Measurements from ENCODE around the gene CTSZ.
"Not testable (repeated sequence)": the region's sequence is repeated elsewhere in the genome, so short reads cannot be mapped to it uniquely, and the experiment has no call there.

CTSZ gene

DNA sequence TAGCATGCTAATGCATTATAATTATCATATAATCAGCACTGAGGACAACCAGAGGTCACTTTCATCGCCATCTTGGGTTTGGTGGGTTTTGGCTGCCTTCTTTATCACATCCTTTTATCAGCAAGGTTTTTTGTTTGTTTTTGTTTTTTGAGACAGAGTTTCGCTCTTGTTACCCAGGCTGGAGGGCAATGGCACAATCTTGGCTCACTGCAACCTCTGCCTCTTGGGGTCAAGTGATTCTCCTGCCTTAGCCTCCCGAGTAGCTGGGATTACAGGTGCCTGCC is 4.8 kb upstream of the CTSZ start:
- not testable (repeated sequence) for DNase-seq

GRCh38 chr20:59010995-59011873 is 4.2 kb upstream of the CTSZ start:
- no peak for DNase-seq

- no peak for DNase-seq
These were observed 3.4 kb upstream of the CTSZ start for GRCh38 chr20:59010321-59010994.

DNA sequence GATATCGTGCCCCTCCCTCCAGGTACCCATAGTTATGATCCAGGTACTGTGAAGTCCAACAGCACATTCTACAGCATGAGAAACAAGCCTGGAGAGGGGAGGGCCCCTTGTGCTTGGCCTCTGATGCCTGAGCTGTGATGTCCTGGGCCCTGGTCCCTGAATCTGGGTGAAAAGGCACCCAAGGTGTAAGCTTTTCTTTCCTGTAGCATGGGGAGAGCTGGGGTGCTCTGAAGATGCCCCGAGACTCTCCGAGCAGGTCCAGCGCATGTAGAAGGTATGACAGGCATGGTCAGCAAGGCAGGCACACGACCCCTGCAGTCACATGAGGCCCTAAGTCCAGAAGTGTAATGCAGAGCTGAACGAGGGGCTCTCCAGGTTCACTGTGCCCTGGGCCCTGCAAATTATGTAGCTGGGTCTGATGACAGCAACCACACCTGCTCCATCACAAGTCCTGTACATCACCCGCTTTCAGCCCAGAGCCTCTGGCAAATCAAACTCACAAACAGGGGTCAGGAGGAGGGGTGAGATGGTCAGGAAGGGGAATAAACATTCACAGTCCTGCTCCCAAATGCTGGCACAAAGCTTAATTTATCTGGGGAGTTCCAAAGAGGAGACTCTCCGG is 1.8 kb upstream of the CTSZ start:
- DNase-seq: no peak

GRCh38 chr20:59007665-59008511 is 834 bp upstream of the CTSZ start:
- DNase-seq: no peak

- no peak for DNase-seq
These were observed 739 bp downstream of the CTSZ start for GRCh38 chr20:59006167-59006863.

DNA sequence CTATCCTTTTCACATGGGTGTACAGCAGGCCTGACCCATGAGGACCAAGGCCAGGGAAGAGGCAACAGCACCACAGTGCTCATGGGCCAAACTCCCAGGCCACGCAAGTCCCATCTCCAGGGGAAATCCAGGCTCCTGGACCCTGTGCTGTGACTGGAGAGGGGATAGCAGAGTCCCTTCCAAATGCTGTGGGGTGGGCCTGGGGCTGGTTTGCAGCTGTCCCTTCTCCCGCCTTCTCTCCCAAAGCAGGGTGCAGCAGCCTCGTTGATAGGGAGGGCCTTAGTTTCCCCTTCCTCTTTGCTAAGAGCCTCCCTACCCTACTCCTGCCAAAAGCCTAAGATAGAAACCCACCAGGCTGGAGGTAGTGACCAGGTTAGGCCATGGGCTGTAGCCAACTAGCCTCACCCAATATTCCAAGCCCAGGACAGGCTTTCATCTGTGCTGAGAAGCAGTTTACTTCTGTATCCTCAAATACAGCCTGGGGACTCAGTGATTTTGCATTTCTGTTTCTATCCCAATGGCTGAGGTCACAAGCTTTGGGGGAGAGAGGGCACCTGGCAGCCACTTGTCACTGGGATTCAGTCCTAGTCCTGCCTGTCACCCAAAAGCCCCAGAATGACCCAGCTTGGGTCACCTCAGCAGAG is 1.4 kb downstream of the CTSZ start:
- DNase-seq: no peak

GRCh38 chr20:59004763-59005522 is 2.1 kb downstream of the CTSZ start:
- no peak for DNase-seq

GRCh38 chr20:59004493-59004762 is 2.6 kb downstream of the CTSZ start:
- no peak for DNase-seq

GRCh38 chr20:59003836-59004492 is 3.1 kb downstream of the CTSZ start:
- no peak for DNase-seq

DNA sequence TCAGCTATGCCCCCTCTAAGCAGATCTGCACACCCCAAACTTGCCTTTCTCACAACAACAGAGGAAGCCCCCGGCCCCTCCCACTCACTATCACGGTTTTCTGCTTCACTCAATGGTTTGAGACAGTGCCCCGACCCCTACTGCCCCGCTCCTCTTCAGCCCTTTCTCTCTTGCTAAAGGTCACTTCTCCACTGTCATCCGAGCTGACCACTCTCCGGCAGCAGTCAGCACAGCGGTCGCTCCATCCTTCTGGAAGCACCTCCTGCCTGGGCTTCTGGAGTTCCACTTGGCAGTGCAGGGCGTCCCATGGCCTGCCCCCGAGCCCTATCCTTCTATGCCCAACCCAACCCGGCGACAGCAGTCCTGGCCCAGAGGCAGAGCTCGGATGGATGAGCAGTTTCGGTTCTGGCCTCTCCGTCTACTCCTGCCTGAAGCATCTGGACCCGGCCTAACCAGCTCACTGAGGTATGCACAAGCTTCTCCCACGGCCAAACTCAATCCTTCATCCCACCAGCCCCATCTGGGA is 4.1 kb downstream of the CTSZ start:
- no peak for DNase-seq

- DNase-seq: no peak
These were observed 4.7 kb downstream of the CTSZ start for GRCh38 chr20:59002388-59002787.

DNA sequence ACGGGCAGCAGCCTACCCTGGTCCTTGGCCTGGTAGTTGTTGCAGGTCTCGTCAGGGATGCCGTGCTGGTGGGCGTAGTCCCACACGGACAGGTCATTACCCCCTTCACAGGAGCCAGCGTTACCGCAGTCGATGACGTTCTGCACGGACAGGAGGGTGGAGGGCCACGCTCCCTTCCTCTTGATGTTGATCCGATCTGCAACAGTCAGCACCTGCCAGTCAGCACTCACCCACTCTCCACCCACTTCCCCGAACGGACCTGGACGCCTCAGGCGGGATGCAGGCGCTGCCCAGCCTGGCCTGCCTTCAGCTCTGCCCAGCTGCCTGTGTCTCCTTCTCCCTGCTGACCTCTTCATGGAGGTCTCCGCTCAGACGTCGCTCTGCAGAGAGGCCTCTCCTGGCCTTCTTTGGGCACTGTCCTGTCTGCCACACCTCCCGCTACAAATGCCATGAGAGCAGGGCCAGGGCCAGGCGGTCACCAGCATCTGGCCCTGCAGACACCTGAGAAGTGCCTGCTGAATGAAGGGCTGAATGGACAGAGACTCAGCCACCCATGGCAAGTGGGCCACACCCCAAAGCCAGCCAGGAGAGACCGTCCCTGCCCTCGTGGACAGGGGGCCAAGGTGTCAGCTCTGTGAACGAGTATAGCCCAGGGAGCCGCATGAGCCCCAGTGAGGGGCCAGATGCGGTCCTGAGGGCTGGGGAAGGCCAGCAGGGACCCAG is 5.4 kb downstream of the CTSZ start:
- DNase-seq: no peak

DNA sequence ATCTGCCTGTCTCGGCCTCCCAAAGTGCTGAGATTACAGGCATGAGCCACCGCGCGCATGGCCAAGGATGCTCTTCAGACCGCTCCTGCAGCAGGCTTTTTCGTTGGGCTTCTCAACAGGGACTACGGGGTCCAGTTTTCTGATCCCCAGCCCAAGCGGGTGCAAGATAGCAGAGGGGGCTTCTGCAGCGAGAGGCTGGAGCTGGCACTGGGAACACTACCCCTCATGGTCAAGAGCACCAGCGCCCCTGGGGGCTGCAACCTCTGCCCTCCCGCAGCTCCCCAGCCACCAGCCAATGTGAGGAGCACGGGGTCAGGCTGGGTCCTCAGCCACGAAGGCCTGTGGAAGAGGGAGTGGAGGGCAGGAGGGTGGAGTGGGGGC is 6.0 kb downstream of the CTSZ start:
- no peak for DNase-seq

- no peak for DNase-seq
These were observed 6.7 kb downstream of the CTSZ start for GRCh38 chr20:59000326-59000725.

GRCh38 chr20:58998656-58999055 is 8.4 kb downstream of the CTSZ start:
- DNase-seq: no peak

- no peak for DNase-seq
These were observed 9.8 kb downstream of the CTSZ start for GRCh38 chr20:58997141-58997770.

- no peak for DNase-seq
These were observed 10.8 kb downstream of the CTSZ start for GRCh38 chr20:58996226-58996611.

DNA sequence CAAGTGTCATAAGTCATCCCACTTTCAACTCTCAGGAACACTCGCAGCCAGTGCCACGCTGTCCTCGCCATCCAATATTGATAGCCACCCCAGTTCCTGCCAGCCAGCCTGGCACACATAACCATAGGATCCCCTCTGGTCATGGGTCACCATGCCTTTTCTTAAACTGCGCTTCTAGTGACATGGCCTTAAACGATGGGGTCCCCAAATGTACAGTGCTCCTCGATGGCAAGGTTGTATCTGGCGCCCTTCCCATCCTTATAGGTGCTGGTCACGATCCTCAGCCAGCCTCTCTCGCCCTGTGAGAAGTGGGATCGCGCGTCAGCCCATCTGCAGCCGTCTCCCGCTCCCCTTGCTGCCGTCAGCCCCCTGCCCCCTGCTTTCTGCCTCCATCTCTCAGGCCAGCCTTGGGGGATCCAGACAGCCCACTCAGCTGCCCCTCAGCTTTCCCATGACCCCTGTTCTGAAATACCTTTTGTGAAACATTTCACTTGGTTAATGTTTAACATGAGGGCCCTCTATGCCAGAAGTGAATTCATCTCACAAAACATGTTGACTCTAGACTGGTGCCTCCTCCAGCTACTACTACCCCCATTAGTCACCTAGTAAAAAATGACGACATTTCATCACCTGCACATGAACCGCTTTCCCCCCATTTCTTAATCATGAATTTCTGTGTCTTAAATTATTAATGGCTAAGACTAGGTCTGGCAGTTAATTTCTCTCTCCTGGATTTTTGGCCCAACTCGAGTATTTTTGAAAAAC is 11.4 kb downstream of the CTSZ start:
- DNase-seq: no peak
